Stimulated activated CD4-positive, alpha-beta T cell treated with anti-CD3 and anti-CD28 coated beads, Interleukin-1b, Interleukin-23, amount 100 ng/mL, for 48 hours (primary cell): ENCODE measurements around the gene FOXS1.

Source experiments
- DNase-seq: peaks from one replicate; pipeline ENCODE4 v3.0.0-alpha.2; 2020

Gene FOXS1

GRCh38 chr20:31860390-31861134 lies 15.2 kb upstream of the FOXS1 start:
- no peak for DNase-seq

- no peak for DNase-seq
Observed at GRCh38 chr20:31859998-31860380, 14.6 kb upstream of the FOXS1 start.

GRCh38 chr20:31859266-31859997 lies 14.0 kb upstream of the FOXS1 start:
- no peak for DNase-seq

DNA sequence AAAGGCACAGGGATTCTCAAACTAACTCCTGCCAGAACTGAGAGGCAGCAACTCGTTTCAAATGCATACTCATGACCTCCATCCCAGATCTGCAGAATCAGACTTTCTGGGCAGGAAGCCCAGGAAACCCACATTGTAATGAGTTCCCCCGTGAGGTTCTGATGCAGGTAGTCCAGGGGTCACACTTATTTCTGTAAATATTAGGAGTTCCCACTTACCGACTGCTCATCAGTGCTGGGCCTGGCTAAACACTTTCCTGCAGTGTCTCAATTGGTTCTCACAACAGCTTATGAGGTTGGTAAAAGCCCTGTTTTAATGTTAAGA lies 13.3 kb upstream of the FOXS1 start:
- DNase-seq, result no peak

DNA sequence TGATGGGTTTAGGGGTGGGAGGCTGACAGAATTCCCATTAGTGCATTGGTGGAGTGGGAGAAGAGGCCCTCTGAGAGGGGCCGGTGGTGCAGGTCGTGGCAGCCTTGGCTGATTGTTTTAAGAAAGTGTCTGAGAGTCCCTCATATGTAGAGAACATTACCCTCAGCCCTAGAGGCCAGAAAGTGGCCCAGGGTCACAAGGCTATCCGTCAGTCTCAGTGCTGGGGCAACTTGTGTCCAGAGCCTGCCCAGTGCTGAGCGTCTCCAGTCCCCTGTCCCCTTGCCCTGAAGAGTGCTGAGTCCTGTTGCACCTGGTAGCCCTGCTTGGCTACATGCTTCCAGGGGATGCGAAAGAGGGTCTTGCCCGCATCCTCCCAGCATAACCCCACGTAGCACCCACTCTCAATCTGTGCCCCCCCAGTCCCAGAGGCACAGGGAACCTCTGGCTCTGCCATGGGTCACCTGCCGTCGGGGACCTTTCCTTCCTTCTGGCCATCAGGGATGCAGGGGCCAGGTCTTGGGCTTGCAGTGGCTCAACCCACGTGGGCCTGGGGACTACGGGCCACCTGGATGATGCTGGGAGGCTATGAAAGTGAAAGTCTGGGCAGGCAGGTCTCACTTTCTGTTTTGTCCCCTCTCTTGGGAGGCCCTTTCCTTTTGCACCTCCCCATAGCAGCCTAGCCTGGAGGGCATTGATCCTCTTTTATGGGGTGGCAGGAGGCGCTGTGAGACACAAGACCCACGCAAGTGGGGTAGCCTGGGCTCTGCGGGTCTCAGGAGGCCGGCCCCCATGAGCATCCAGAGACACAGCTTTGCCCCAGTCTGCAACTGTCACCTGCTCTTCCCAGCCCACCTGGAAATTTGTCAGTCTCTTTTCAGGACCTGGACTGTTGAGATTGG lies 12.7 kb upstream of the FOXS1 start:
- DNase-seq, result no peak

- DNase-seq, result no peak
Observed at GRCh38 chr20:31856516-31856915, 11.1 kb upstream of the FOXS1 start.

GRCh38 chr20:31853481-31853880 lies 8.1 kb upstream of the FOXS1 start:
- DNase-seq, result no peak

DNA sequence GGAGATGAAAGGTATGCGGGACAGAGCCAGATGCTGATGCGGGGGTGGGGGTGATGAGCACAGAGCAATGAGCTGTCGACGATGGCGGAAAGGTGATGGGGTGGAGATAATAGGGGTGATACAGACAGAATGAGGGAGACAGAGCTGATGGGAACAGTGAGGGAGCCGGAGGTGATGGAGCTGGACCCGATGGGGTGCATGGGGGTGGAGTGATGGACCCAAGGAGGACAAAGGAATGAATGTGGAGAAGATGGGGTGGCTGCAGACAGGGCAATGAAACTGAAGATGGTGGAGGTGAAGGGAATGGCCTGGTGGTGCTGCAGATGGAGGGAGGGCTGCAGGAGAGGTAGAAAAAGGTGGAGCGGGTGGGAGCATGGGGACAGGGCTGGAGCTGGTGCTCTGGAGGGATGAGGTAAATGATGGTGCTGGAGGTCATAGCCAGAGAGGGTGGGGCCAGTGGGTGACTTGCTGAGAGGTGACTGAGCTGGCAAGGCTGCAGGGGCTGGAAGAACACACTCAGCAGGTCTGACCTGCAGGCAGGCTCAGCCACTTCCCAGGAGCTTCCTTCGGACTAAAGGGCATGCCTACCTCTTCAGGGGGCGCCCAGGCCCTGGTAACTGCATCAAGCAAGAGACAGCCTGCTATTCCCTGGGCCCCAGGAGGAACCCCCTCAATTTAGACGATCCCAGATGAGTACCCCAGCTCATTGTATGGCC lies 6.0 kb upstream of the FOXS1 start:
- no peak for DNase-seq

- DNase-seq, result no peak
Observed at GRCh38 chr20:31849306-31849930, 4.0 kb upstream of the FOXS1 start.

DNA sequence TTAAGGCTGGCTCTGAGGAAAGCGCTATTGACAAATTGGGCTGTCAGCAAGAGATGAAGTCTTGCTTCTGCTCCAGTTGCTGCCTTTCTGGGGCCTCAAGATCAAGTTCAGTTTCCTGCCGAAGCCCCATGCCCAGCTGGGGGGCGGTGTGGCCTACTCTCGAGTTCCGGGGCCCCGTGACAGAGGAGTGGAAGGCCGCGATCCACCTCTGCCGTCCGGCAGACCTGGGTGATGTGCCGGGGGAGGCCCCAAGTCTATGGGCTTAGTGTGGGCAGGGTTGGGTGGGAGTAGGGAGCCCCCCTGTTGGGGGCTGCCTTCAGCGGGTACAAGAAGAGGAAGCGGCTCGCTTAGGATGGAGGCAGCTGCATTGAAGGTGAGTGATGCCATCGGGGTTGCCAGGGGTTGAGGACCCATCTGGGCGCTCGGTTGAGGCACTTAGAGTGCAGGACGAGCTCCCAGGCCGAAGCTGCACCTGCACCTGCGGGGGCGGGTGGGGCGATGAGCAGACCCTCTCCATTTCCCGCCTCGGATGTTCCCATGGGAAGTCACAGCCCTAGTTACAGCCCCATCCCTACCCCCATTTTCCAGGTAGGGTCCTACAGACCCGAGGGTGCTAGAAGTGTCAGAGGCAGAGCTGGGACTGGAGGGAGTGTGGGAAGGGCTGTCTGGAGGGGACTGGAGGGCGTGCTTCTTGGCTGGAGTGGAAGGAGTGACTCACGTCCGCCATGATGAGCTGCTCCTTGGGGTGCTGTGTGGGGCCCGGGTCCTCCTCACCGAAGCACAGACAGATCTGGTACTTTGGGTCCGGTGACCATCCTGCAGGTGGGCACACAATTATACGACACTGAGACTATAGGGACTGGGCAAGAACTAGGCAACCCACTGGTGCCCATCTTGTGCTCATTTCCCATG lies 2.9 kb upstream of the FOXS1 start:
- DNase-seq, result no peak

- no peak for DNase-seq
Observed at GRCh38 chr20:31846793-31847138, 1.4 kb upstream of the FOXS1 start.

DNA sequence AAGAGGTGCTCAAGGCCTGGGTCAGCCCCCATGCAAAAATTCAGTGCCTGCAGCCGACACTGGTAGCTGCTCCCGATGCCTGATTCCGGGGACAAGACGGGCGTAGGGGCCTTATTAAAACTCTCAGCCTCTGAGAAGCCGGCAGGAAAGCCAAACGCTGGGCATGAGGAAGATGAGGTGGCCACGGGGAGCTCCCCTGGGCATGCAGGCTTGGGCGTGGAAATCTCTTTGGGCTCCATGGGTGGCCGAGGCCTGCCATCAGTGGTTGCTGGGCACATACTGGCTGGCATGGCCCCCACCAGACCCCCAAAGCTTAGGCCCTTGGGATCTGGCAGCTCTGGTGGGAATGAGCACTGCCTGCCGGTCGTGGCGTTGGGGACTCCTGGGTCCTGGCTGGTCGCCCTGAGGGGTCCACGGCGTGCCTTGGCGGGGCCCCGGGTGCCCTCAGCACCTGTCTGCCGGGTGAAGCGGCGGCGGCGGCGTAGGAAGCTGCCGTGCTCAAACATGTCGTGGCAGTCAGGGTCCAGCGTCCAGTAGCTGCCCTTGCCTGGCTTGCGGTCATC lies 586 bp downstream of the FOXS1 start:
- no peak for DNase-seq

- no peak for DNase-seq
Observed at GRCh38 chr20:31843881-31844280, 1.5 kb downstream of the FOXS1 start.

- DNase-seq, result no peak
Observed at GRCh38 chr20:31843288-31843687, 2.1 kb downstream of the FOXS1 start.

DNA sequence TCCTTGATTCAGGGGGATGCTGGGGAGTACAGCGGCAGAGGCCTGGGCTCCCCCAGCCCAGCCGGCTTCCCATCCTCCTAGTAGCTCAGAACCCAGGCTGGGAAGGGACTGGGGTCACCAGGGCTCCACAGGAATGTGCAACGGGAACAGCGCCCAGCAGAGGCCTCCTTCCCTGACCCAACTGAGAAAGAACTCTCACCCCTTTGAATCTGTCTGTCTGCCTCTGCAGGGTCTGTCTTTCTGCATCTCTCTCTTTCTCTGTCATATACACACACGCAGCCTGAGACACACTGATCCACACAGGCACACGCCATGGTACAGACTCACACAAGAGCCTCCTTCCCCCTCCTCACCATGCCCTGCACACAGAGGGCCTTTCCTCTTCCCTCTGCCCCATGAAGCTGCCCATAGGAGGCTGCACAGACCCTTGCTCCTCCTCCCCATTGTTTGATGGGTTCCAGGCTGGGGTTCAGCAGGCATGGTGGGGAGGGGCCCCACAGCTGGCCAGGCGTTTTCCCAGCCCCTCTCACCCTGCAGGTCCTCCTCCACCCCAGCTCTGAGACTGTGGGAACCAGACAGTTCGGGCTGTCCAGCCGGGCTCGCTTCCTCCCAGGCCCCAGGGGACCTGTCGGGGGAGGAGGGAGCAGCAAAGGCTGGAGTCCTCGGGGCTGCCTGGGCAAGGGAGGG lies 2.8 kb downstream of the FOXS1 start:
- no peak for DNase-seq

DNA sequence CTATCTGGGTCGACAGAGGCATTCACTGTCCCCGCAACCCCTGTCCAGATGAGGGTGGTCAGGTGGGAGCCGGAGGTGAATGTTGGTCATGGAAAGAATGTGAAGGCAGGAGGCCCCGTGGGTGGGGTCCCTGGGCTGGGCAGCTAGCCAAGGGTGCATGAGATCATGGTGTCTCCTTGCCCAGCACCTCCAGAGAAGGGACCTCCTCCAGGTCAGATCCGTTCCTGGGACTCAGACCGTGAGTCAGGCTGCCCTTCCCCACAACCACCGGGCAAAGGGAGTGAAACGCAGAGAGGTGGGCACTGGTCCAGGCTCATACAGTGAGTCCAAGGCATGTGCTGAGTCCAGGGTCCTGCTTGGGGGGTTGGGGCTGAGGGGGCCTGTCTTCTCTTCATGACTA lies 3.5 kb downstream of the FOXS1 start:
- DNase-seq, result no peak

GRCh38 chr20:31840906-31841816 lies 4.2 kb downstream of the FOXS1 start:
- no peak for DNase-seq

GRCh38 chr20:31839782-31840487 lies 5.5 kb downstream of the FOXS1 start:
- no peak for DNase-seq
